Measurements from ENCODE around the gene CACNA1B.

The CACNA1B gene

DNA sequence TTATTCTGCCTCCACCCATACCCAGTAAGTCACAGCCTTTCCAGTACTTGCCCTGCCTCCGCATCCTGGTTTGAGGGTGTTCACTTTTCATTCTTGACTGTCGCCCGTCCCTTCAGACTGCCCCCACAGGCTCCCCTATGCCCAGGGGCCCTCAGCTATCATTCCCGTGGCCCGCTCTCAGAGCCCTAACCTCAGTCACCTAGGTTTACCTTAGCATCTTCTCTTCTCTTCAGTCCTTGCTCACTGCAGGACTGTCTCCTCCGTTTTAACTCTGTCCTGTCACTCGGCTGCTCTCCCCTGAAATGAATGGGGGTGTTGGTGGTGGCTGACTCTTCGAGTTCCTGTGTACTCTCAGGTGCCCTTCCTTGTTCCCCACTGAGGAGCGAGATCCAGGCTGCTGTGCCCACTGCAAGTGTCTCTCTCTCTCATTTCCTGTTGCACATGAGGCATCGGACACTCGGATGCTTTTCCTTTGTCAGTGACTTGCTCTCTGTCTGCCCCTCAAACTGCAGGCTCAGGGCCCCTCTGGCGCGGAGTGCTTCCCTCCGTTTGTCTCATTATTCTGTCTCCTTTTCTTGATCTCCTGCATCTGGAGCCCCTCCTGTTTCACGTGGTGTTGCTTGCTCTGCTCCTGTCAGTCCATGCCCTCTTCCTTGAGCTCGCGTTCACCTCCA is 89.8 kb downstream of the CACNA1B start:
- DNase-seq, result peak; percentile 5

DNA sequence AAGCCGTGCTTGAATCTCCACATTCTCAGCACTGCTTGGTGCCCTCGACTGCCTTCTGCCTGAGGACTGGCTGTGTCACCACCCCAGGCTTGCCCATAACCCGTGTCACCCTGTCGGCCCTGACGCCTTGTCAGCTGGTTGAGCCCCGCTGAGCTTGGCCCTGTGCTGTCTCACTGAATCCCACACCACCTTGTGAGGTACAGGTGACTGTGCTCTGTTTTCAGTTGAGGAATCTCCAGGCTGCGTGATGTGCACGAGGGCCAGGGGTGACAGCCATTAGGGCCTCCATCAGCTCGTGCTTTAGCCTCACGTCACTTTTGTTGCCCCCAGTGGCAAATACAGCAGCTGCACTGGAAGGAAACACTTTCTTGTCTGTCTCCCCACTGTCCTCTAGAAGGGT is 90.7 kb downstream of the CACNA1B start:
- DNase-seq, result no peak

DNA sequence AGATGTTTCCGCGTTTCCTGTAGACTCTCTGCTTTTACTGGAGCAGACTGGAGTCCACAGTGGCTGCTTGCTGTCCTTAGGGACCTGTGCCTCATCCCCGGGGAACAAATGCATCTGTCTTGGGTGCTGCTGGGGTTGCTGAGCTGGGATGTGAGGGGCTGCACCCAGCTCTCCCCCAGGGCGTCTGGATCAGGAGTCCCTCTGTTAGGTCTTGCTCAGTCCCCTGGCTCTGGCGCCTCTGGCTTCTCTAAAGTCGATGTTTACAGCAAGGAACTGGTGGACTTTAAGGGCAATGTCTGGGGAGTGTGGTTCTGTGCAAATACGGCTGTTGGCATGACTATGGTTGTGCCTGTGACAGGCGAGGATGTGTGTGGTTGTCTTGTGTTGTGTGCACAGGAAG is 91.4 kb downstream of the CACNA1B start:
- no peak for DNase-seq

DNA sequence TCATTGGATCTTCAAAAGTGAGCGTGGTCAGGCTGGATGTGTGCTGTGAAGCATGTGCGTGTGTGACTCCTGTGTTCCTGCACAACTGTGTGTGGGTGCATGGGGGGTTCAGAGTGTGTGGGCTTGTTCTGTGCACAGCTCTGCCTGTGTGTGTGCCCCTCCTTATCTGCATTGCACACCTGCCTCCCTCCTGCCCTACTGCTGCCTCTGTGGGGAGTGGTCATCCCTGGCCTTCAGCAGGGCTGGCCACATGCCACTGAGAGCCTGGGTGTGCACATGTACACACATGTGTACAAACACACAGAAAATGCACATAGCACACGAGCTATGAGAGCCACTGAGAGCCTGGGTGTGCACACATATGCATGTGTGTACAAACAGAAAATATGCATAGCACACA is 92.1 kb downstream of the CACNA1B start:
- DNase-seq, result no peak

DNA sequence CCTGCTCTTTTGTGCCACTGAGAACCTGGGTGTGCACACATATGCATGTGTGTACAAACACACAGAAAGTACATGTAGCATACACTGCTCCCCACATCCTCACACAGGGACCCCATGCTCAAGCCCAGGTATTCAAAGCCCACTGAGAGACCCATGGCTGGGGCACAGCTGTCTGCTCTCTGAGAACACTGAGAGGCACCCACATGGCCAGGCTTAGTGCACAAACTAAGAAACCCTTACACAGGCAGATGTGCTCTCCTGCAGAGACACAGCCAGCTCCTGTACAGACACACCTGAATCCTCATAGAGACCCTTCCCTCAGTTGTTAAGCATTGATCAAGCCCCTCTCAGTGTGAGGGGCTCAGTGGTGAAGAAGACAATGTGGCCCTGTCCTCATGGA is 92.5 kb downstream of the CACNA1B start:
- no peak for DNase-seq

DNA sequence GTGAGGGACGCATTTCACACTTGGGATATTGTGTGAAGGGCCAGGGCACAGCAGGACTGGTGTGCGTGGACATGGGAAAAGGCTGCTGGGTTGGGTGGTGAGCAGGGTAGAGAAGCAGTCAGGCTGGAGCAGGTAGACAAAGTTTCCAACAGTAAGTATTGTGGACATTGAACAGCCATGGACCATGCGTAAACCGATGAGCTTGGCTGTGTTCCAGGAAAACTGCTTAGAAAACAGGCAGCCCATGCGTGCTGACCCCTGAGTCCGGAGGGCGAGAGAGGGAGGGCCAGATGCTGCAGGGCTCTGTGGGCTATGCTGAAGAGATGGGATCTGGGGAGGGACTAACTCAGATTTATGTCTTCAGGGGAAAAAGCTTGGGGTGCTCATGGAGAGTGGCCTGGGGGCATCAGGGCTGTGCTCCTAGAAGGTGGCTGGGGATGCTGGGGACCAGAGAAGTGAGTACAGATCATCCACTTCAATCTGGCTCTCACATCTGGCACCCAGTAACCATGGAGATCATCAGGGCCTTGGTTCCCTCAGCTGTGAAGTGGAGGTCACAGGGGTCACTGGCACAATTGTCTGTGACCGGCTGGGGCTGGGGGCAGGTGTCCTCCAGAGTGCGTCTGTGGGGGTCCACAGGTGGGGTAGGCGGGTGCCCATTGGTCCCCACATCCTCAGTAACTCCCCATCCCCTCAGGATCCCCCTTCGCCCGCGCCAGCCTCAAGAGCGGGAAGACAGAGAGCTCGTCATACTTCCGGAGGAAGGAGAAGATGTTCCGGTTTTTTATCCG is 93.3 kb downstream of the CACNA1B start:
- DNase-seq, result peak; percentile 8

DNA sequence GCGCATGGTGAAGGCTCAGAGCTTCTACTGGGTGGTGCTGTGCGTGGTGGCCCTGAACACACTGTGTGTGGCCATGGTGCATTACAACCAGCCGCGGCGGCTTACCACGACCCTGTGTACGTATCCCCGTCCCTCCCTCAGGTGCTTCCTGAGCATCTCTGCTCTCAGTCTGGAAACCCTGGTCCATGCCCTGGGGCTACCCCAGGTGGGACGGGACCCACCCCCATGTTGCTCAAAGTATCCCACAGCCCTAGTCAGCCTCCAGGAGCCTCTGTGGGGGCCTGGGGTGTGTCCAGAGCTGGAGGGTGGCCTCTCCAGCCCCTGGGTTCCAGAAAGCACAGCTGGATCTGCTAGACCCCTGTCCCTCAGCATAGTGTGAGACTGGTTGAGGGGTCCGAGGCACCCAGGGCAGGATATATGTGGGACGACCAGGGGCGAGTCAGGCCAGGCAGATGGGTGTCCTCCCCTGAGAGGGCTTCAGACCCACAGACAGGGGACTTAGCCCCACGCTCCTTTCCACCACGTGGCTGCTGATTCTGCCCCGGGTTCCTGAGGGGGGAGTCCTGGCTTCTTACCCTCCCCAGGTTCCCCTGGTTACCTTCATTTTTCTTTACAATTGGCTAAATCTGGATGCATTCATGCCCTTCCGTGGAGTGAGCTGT is 94.0 kb downstream of the CACNA1B start:
- no peak for DNase-seq

DNA sequence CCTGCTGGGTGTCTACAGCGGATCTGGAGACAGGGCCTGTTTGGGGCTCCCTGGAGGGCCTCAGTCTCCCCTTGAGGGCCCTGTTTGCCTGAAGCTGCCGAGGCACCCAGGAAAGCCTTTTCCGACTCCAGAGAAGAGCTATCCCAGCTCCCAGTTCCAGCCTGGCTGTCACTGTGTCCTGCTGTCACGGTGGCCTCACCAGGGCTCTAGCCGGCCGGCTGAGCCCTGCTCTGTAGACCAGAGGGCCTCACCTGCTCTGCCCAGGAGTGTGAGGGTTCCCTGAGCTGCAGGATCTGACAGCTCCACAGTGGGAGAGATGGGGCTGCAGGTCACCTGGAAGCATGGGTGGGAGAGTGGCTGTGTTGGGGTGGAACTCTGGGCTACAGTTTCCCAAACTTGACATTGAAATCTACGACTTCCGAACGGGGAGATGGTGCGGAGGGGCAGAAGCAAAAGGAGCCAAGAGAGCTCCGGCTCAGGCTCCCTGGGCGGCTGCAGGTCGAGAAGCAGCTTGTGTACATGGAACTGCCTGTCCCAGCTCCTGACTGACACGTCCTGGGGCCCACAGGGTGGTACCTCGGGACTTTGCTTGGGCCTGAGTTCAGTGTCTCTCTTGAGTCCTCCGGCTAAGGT is 94.9 kb downstream of the CACNA1B start:
- no peak for DNase-seq

DNA sequence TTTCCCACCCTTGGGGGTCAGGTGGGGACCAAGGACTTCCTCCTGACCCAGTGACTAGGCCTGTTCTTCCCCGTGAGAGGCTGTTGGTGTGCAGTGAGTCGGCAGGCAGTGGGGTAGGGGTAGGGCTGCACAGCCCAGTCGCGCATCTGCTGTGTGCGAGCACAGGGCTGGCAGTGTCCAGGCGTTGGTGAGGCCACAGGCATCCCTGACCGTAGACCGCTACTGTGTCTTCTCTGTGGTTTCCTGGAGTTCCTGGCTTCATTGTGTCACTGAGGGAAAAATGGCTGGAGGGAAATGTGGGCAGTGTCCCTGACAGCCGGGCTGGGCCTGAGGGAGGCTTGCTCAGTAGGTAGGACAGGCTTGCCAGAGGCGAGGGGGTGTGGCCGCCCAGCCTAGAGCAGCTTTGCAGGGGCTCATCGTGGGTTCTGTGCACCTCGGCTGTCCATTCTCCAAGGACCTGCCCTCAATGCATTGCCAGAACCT is 95.4 kb downstream of the CACNA1B start:
- no peak for DNase-seq

DNA sequence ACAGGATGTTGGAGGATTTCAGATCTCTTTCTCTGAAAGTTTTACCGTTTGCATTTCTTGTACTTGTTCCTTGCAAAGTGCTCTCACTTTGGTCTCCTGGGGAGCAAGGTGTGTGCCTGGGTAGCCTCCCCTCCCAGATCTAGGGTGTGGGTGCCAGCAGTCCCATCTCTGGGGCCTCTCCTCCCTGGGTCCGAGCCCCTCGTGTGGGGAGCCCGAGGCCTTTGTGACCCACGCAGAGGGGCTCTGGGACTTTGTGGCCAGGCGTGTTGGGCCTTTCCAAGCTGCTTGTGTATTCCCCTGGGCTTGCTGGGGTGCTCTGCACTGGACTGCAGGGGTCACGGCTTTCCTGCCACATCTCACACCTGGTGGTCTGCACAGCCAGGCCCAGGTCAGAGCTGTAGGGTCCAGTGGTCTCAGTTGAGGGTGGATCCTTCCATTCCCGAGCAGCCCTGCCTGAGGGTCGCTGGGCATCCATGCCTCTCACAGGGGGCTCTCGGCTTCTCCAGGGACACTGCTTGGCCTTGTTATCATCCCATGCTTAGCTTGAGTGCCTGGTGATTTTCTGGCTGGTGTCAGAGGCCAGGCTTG is 96.3 kb downstream of the CACNA1B start:
- DNase-seq, result no peak

DNA sequence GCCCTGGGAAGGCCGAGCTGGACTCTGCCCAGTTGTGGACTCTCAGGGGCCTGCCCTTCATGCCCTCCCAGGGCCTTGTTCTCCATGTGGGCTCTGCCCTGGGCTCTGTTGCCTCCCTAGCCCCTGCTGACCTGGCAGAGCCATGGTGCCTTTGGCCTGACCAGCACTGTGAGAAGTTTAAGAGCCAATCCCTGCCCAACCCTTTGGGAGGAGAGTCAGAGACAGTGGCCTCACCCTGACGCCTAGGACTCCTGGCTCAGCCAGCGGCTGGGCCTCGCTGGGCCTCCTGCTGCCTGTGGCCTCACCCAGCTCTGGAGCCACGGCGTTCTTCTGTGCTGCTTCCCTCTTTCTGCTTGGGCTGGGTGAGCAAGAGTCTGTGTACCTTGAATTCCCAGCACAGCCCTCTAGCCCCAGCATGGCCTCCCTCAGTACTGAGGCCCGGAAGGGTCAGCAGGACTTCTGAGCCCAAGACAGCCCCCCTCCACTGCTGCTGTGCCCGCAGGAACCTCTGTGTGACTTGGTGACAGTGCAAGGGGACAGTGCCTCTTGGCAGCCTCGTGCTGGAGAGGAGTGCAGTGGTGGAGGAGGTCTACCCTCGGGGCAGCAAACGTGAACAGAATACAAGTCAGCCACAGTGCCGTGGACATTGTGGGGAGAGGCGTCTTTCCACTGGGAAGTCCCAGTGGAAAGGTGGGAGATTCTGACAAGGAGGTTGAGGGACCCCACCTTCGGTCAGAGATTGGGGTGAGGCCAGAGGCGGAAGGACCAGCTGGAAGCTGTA is 97.4 kb downstream of the CACNA1B start:
- DNase-seq, result no peak

DNA sequence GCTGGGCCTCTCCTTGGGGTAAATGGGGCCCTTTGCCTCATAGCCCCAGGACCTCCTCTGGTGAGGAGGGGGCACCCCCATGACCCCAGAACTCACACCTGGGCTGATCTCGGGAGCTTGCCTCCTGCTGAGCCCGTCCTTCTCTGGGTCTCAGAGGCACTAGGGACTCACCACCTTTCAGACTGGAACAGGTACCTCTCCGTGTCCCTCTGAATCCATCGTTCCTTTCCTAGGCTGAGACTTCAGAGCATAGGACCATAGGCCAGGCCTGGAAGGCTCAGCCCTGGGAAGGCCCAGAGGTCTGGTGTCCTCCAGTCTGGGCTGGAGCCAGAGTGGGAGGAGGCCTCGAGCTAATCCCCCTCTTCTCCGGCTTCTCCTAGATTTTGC is 97.9 kb downstream of the CACNA1B start:
- DNase-seq, result no peak

DNA sequence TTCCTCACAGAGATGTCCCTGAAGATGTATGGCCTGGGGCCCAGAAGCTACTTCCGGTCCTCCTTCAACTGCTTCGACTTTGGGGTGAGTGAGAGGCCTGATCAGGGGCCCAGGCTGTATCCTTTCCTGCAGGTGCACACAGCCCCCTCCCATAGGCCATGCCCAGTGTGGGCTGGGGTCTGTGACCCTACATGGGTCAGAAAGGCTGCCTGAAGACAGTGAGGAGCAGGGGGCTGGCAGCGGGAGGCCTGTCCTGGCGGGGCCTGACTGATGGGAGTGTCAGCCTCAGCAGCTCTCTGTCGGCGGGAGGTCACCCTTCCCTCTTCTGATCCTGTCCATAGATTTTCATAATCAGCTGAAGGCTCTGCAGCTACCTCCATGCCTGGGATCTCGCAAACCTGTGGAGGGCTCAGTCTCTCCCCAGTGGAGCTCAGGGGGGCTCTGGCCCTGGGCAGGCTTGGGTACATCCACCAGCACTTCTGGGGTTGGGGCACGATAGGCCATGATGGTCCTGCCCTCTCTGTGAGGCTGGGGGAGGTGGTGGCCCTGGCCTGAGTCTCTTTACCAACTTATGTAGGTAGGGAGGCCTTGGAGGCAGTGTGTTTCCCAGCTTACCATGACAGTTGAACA is 98.5 kb downstream of the CACNA1B start:
- no peak for DNase-seq

DNA sequence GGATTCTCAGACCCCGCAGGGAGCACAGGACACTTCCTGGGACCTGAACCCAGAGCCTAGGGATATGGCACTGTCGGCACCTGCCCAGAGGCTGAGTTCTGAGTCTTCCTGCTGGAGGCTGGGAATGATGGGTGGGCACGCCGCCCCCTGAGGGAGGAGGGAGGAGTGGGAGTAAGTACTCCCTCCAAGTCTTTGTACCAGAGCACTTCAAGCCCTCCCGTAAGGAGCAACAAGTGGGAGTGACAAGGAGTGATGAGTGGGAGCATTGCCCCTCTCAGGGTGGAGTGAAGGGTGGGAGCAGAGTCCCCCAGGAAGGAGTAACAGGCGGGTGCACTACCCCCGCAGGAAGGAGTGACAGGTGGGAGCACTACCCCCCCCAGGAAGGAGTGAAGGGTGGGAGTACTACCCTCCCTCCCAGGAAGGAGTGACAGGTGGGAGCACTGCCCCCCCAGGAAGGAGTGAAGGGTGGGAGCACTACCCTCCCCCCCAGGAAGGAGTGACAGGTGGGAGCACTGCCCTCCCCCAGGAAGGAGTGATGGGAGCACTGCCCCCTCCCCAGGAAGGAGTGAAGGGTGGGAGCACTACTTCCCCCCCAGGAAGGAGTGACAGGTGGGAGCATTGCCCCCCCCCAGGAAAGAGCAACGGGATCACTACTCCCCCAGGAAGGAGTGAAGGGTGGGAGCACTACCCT is 100.1 kb downstream of the CACNA1B start:
- no peak for DNase-seq

DNA sequence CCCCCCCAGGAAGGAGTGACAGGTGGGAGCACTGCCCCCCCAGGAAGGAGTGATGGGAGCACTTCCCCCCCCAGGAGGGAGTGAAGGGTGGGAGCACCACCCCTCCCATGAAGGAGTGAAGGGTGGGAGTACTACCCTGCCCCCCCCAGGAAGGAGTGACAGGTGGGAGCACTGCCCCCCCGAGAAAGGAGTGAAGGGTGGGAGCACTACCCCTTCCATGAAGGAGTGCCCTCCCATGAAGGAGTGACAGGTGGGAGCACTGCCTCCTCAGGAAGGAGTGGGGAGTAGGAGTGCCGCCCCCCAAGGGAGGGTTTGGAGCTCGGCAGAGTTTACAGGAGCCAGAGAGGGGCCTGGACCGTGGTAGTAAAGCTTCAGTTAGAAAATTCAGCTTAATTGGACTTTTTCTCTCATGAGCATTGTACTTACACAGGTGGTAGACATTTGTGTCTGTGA is 100.7 kb downstream of the CACNA1B start:
- DNase-seq, result no peak

DNA sequence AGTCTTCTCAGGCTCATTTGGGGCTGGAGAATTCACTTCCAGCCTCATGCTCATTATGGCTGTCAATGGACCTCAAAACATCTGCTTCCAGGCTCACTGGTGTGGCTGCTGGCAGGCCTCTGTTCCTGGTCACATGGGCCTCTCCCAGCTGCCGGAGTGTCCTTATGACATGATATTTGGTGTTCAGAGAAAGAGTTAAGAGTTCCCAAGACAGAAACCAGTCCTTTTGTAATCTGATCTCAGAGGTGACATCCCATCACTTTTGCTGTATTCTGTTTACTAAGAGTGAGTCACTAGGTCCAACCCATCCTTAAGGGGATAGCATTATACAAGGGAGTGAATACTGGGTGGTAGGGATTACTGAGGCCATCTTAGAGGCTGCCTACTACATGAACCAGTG is 104.6 kb downstream of the CACNA1B start:
- no peak for DNase-seq

DNA sequence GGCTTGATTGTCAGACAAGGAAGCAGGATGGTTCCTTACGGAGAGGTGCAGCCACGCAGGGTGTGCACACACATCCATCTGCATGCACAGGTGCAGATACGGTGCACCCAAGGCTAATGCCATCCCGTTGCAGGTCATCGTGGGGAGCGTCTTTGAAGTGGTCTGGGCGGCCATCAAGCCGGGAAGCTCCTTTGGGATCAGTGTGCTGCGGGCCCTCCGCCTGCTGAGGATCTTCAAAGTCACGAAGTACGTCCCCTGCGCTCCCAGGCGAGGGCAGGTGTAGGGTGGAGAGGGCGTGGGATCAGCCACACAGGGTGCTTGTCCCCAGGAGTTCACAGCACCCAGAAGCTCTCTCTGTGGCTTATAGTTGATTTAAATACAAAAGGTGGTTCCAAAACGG is 106.4 kb downstream of the CACNA1B start:
- no peak for DNase-seq

DNA sequence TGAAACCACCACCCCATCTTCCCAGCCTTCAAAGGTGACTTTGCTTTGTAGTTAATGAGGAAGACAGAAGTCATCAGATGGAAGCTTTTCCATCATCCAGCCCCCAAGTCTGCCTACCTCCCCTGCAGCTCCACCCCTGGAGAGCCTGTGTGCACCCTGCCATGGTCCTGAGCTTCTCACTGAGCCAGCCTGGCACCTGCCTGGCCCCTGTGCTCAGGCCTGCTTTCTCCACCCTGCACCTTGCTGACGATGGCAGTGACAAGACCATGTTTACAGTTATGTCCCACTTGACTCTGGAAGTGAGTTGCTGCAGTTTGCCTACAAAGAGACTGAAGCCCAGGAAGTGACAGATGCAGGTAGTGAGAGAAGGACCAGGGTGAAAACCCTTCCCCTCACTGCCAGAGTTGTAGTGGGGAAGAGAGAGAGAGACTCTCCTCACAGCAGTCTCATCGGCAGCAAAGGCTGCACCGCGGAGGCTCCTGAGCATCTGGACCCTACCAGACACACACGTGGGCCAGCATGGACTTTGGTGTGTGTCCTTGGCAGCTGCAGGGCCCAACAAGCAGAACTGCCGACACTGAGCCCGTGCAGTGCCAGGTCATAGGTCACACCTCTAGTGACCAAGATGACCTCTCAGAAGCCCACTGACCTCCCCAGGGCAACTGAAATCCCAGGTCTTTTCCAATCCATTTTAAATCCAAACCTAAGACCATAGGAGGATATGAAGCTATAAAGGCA is 107.1 kb downstream of the CACNA1B start:
- no peak for DNase-seq

DNA sequence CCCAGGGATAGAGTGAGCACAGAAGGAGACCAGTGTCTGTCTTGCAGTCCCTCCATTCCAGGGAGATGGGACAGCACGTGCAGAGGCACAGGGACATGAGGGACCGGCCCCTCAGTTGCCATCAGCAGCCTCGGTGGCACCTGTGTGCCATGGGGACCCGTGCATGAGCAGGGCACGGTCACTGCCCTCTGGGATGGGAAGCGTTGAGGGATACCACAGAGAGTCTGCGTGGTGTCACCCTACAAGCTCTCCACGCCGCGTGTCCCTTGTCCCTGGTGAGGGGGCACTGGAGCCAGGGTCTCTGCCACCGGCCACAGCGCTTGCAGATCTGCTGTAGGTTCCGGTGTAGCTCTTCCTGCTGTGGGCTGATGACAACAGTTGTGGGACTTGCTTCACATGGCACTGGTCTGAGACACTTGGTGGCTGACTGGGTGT is 108.1 kb downstream of the CACNA1B start:
- no peak for DNase-seq

Measured in right kidney (tissue), 1 donor.